Right kidney (tissue), 1 donor: Measurements from ENCODE around the gene FCHO2.
"Not testable (repeated sequence)": the region's sequence is repeated elsewhere in the genome, so short reads cannot be mapped to it uniquely, and the experiment has no call there.

Experiments used
- DNase-seq: peaks from one replicate; pipeline ENCODE4 v3.0.0-alpha.2; 2016

FCHO2 gene

DNA sequence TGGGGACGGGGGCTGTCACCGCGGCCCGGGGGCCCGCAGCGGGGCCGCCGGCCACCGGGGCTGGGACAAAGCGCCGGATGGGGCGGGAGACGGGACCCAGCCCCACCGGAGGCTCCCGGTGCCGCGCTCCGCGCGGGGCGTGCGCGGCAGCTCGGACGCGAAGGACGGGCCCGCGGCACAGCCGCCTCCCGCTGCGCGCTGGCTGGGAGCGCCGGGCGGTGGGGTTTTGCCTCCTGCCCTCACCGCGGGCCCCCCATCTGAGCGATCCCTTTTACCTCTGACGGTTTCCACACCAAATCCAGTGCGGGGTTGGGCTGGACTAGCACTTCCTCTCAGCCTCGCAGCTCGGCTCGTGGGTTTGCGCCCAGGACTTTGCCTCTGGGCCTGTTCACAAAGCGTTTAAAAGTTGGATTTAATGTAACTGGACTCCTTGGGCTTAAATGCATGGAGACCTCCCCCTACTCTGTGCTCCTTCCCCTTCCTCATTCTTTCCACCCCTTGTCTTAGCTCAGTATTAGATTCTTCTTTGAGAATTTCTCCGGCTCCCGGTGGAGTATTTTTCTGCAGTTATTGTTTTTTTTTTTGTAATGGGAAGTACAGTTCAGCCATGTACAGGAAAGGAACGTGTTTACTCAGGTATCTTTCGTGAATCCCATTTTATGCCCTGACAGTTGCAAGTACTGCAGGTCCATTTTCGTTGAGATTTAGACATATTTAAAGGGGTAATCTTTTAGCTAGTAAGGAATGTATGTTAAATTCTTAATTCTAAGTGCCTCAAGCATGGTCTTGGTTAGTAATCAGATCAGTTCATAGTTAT lies 691 bp downstream of the FCHO2 start:
- DNase-seq = peak; percentile 94

- DNase-seq = no peak
Measured at GRCh38 chr5:72957337-72957736, 1.5 kb downstream of the FCHO2 start.

- no peak for DNase-seq
Measured at GRCh38 chr5:72959257-72959656, 3.4 kb downstream of the FCHO2 start.

- DNase-seq = not testable (repeated sequence)
Measured at GRCh38 chr5:72974481-72974880, 18.6 kb downstream of the FCHO2 start.

DNA sequence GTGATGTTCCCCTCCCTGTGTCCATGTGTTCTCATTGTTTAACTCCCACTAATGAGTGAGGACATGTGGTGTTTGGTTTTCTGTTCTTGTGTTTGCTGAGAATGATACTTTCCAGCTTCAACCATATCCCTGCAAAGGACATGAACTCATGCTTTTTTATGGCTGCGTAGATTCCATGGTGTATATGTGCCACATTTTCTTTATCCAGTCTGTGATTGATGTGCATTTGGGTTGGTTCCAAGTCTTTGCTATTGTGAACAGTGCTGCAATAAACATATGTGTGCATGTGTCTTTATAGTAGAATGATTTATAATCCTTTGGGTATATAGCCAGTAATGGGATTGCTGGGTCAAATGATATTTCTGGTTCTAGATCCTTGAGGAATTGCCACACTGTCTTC lies 21.0 kb downstream of the FCHO2 start:
- DNase-seq = not testable (repeated sequence)

DNA sequence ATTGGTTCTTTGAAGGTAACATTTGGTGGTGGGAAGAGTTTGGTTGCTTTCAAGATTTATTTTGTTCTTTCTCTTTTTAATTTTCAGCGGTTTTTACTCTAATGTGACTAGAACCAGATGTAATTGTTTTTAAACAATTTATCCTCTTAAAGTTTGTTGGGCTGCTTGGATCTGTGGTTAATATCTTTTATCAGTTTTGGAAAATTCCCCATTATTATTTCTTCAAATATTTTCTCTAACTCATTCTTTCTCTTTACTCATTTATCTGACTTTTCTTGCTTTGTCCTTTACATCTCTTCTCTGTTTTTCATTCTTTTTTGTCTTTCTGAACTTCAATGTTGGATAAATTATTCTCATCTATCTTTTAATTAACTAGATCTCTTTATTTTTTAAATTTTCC lies 29.9 kb downstream of the FCHO2 start:
- DNase-seq = no peak

- DNase-seq = no peak
Measured at GRCh38 chr5:72988769-72989168, 32.9 kb downstream of the FCHO2 start.

DNA sequence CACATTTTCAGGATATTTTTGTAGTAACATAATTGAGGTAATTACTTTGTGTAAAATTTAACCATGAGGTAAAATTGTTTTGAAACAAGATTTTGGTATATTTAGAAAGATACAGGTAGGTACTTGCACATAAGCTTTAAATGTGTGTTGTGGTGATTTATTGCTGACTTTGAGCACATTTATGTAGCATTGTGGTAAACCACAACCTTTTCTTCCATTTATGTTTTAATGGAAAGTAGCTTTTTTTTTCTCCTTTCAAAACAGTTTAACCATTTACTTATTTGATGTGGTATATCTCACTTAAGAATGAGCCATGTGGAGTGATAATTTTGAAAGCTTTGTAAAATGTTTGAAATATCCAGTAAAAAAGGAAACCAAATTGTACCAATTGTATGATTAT lies 35.6 kb downstream of the FCHO2 start:
- DNase-seq = no peak

GRCh38 chr5:72994578-72994977 lies 38.7 kb downstream of the FCHO2 start:
- no peak for DNase-seq

- no peak for DNase-seq
Measured at GRCh38 chr5:72996632-72997031, 40.8 kb downstream of the FCHO2 start.

GRCh38 chr5:72999916-73000315 lies 44.1 kb downstream of the FCHO2 start:
- DNase-seq = no peak

DNA sequence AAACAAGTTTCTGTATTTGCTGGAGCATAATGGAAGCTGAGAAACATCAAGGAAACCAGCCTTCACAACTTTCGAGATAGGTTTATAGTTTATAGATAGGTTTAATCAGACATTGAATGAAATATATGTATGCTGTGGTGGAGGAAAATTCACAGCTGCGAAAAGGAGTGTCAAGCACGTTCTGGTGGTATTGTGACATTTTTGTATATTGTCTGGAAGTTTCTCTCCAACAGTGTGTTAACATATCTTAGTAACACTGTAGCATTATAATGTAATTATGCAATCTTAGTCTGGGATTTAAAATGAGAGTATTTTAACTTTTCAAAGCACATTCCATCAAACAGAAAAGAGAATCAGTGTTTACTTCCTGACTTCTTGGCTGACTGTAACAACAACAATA lies 50.0 kb downstream of the FCHO2 start:
- no peak for DNase-seq

GRCh38 chr5:73007051-73007450 lies 51.2 kb downstream of the FCHO2 start:
- no peak for DNase-seq

DNA sequence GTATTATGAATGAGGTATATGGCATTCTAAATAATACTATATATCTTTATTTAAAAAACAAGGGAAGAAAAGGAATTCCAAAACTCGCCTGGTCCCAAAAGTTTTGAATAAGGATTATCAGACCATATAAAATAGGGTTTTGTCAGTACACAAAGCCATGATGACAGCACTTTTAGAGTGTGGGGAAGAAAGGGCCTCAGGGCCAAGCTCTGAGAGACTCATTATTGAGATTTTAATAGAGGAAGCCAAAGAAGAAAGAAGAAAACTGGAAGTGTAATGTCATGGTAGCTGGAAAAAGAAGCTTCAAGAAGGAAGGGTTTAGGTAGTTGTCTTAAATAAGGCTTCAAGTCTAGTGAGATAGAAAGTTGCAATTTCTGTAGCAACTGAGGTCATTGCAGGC lies 53.0 kb downstream of the FCHO2 start:
- DNase-seq = no peak

GRCh38 chr5:73011612-73012011 lies 55.8 kb downstream of the FCHO2 start:
- not testable (repeated sequence) for DNase-seq

- DNase-seq = no peak
Measured at GRCh38 chr5:73018892-73019291, 63.1 kb downstream of the FCHO2 start.

GRCh38 chr5:73019766-73020165 lies 63.9 kb downstream of the FCHO2 start:
- no peak for DNase-seq

GRCh38 chr5:73022471-73023169 lies 66.8 kb downstream of the FCHO2 start:
- DNase-seq = no peak

- not testable (repeated sequence) for DNase-seq
Measured at GRCh38 chr5:73024946-73025544, 69.2 kb downstream of the FCHO2 start.

DNA sequence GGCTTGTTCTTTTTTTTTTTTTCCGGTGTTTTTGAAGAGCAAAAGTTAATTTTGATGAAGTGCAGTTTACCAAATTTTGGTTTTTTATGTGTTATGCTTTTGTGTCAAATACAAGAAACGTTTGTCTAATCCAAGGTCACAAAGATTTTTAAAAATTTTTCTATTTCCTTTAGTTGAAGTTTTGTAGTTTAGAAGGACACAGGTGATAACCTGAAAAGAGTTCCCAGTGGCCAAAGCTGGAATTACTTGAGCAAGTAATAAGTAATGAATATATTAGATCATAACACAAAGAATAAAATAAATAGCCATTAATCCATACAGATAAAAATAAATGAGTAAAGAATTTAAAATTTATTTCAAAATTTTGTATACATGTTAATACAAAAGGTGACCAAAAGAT lies 71.5 kb downstream of the FCHO2 start:
- DNase-seq = no peak

- no peak for DNase-seq
Measured at GRCh38 chr5:73027816-73028215, 72.0 kb downstream of the FCHO2 start.

DNA sequence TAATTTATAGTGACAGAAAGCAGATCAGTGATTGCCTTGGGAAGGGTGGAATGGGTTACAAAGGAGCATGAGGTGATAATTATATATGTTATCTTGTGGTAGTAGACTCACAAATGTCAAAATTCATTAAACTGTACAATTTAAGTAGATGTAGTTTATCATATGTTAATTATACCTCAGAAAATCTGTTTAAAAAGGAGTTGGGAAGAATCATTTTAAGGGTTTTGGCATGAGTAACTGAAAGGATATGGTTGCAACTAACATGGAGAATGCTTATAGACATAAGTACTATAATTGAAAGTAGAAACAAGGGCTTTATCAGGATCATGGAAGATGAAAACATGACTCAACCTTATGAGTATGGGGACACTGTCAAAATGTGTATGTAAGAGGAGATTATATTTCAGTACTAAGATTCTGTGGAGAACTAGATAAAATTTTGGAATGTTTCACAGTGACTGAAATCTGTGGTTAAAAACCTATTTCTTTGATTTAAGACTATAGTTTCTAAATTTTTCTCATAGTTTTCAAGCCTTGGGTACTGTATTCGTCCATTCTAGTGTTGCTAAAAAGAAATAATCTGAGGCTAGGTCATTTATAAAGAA lies 73.3 kb downstream of the FCHO2 start:
- no peak for DNase-seq

DNA sequence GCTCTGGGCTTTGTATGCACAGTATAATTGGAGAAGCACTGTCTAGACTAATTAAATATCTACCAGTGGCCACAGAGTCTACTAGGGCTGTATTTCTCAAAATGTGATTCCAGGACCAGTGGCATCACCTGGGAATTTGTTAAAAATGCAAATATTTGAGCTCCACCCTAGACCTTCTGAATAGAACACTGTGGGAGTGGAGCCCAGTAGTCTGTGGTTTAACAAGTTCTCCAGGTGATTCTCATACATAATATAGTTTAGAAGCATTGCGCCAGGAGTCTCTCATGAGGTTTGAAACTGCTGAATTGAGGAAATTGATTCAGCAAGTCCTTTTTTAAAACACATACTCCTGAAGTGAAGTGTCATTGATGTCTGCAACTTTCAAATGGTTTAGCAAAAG lies 74.7 kb downstream of the FCHO2 start:
- no peak for DNase-seq
